T47D (cell line): ENCODE results near the gene SERPINB1.

Experiments used
- DNase-seq, 2 experiments: peaks; one replicate each; pipeline versions ENCODE4 v3.0.0 to v3.0.0-alpha.2; 2011 to 2012; ENCODE audit warnings: low read depth in 1 of 2, low spot score in 1 of 2
- JUND ChIP-seq: IDR thresholded peaks from 2 replicates; pipeline ENCODE4 v1.6.1; 2012; ENCODE audit warnings: low read depth
- in situ Hi-C: cut with HindIII; loops from 2 replicates; pipeline ENCODE4 v1.10.0; 2016; ENCODE audit warnings: low sequenced_read_pairs, low pct_unique_long_range_greater_than_20kb

SERPINB1 gene

GRCh38 chr6:2799936-2800527 is 41.6 kb downstream of the SERPINB1 start:
- no peak for DNase-seq
- in situ Hi-C loops, result no loop called here
- TF ChIP-seq JUND, result no peak

- no peak for TF ChIP-seq JUND
- no peak for DNase-seq
- in situ Hi-C loops, result no loop called here
Measured at GRCh38 chr6:2798586-2799134, 43.0 kb downstream of the SERPINB1 start.

- peak in 1 of 2 experiments; percentile 71 for DNase-seq
- no peak for TF ChIP-seq JUND
- in situ Hi-C loops, result no loop called here
Measured at GRCh38 chr6:2797564-2798031, 44.1 kb downstream of the SERPINB1 start.

- in situ Hi-C loops, result no loop called here
- no peak for DNase-seq
- no peak for TF ChIP-seq JUND
Measured at GRCh38 chr6:2796861-2797260, 44.8 kb downstream of the SERPINB1 start.

- no peak for DNase-seq
- in situ Hi-C loops, result no loop called here
- no peak for TF ChIP-seq JUND
Measured at GRCh38 chr6:2795956-2796355, 45.7 kb downstream of the SERPINB1 start.

GRCh38 chr6:2795162-2795561 is 46.5 kb downstream of the SERPINB1 start:
- in situ Hi-C loops, result no loop called here
- no peak for DNase-seq
- no peak for TF ChIP-seq JUND

GRCh38 chr6:2794171-2794730 is 47.4 kb downstream of the SERPINB1 start:
- no peak for DNase-seq
- no peak for TF ChIP-seq JUND
- in situ Hi-C loops, result no loop called here

GRCh38 chr6:2793534-2794151 is 48.0 kb downstream of the SERPINB1 start:
- in situ Hi-C loops, result no loop called here
- no peak for DNase-seq
- no peak for TF ChIP-seq JUND

- no peak for DNase-seq
- in situ Hi-C loops, result no loop called here
- TF ChIP-seq JUND, result no peak
Measured at GRCh38 chr6:2792330-2793110, 49.1 kb downstream of the SERPINB1 start.

- DNase-seq, result no peak
- in situ Hi-C loops, result no loop called here
Measured at GRCh38 chr6:2791450-2791974, 50.2 kb downstream of the SERPINB1 start.

GRCh38 chr6:2790588-2791449 is 50.8 kb downstream of the SERPINB1 start:
- no peak for TF ChIP-seq JUND
- in situ Hi-C loops, result no loop called here
- DNase-seq, result peak; percentile 49 to 77

More at GRCh38 chr6:2791450-2791974, 50.2 kb downstream of the SERPINB1 start:
- no peak for TF ChIP-seq JUND
